ENCODE measurements around the gene LSM4. TPM values are rescaled to one million over a fixed set of nuclear protein-coding genes. Genes with fewer than 3 reads are reported as not detected.
A peak's percentile ranks its signal among the peaks of the same experiment; 100 is the strongest.

The LSM4 gene
- total RNA-seq, 4 donors from 2014 or later = 122 to 294 (median 193) TPM

DNA sequence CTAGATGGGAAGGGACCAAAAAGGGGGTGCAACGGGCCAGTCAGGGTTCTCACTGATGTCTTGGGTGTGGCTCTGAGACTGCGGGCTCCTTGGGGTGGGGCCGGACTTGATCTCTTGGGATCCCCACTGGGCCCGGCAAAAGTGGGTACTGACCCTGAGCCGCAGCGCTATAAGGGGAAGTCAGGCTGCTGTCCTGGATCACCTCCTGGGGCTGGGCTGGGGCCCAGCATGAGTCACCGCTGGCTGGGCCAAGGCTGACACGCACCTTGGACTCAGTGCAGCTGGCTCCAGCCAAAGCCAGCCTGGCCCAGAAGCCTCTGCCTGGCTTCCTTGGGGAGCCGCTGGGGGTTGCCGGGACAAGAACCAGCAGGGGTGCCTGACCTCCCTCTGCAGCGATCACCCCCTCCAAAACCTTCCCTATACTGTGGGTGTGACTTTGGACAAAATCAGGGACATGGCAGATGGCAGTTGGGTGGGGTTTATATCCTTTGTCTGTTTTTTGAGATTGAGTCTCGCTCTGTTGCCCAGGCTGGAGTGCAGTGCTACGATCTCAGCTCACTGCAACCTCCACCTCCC is 48.0 kb downstream of the LSM4 start:
- intact Hi-C loops (cut with DNase I; ENCODE audit: low total_unique reads) (loop anchor here (1.0 to 5.0 kb wide), 5 partner anchors 48 to 247 kb away; partner anchors contain the start of genes ELL, LSM4 and RAB3A), in situ Hi-C loops (cut with MboI; ENCODE audit: low sequenced_read_pairs in 4 of 4) (loop anchor here (5.0 to 25.0 kb wide), 3 partner anchors 47 to 137 kb away; partner anchors contain the start of genes LSM4 (in 2 of the 4) and SSBP4 (in 2 of the 4))
- Histone ChIP-seq H3K27me3 (no peaks in the 10 kb centered on the region), H3K27ac (peak overlapping the region; percentile 84 to 99 (median 92)), H3K36me3 (peaks cover 0 to 4% of the 10 kb centered on the region in 2 donors), H3K9me3 (no peaks in the 10 kb centered on the region), H3K4me3 (peak overlapping the region in 1 of 4 donors; percentile 17), H3K4me1 (peaks cover 40 to 57% of the 10 kb centered on the region in 2 donors)
- ATAC-seq = peak; percentile 72 to 77
- TF ChIP-seq, protein P1, sequence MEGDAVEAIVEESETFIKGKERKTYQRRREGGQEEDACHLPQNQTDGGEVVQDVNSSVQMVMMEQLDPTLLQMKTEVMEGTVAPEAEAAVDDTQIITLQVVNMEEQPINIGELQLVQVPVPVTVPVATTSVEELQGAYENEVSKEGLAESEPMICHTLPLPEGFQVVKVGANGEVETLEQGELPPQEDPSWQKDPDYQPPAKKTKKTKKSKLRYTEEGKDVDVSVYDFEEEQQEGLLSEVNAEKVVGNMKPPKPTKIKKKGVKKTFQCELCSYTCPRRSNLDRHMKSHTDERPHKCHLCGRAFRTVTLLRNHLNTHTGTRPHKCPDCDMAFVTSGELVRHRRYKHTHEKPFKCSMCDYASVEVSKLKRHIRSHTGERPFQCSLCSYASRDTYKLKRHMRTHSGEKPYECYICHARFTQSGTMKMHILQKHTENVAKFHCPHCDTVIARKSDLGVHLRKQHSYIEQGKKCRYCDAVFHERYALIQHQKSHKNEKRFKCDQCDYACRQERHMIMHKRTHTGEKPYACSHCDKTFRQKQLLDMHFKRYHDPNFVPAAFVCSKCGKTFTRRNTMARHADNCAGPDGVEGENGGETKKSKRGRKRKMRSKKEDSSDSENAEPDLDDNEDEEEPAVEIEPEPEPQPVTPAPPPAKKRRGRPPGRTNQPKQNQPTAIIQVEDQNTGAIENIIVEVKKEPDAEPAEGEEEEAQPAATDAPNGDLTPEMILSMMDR (IDR thresholded peaks at IDR 0.05 in 4 of 5, conservative IDR thresholded peaks at IDR 0.05 in 1 of 5) = peak in 3 of 5 experiments; percentile 14 to 32 (median 21)
- TF ChIP-seq POLR2A (IDR thresholded peaks at IDR 0.05) = no peak
- peak; percentile 82 to 94 for DNase-seq

DNA sequence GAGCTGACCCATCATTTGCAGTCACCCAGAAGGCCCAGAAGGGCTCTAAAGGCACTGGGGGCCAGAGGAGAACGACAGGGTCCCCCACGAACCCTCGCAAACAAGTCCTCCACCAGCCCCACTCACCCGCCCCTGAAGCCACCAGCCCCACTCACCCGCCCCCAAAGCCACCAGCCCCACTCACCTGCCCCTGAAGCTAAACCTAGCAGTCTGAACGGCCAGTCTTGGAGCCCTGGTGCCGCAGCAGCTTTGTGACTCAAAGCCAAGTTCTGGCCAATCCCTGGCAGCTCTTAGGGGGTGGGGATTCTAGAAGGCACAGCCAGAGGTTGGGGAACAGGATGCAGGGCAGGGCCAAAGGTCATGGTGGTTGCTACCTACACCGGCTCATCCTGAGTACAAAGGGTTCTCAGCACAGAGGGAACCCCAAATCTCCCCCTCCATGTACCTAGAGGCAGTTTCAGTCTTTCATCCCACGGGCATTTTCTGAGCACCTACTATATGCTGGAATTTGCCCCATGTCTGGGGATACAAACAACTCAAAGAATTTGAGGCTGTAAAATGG is 48.6 kb downstream of the LSM4 start, which contains the start of gene IQCN:
Gene IQCN (minus strand): TSS at position 234 of the 562 bp plus-strand sequence. CDS start 4,974 bp downstream, outside the sequence.
- Histone ChIP-seq H3K4me1 (peaks cover 40 to 57% of the 10 kb centered on the region in 2 donors), H3K27me3 (no peaks in the 10 kb centered on the region), H3K27ac (peak within 1 kb of the TSS; percentile 84 to 99 (median 92)), H3K4me3 (peak within 1 kb of the TSS in 1 of 4 donors; percentile 17), H3K9me3 (no peaks in the 10 kb centered on the region), H3K36me3 (peaks cover 0 to 4% of the 10 kb centered on the region in 2 donors)
- intact Hi-C loops (cut with DNase I; ENCODE audit: low total_unique reads) (loop anchor here (2.0 kb wide), 1 partner anchor 69 kb away; the partner anchor contains the start of gene RAB3A), in situ Hi-C loops (cut with MboI; ENCODE audit: low sequenced_read_pairs in 4 of 4) (loop anchor here in 2 of 4 donors (25.0 kb wide), 1 partner anchor 138 kb away; the partner anchor contains the start of gene SSBP4 (in 2 of the 2))
- DNase-seq = peak in 1 of 2 donors; percentile 65
- no peak for TF ChIP-seq POLR2A (IDR thresholded peaks at IDR 0.05)
- peak; percentile 10 to 25 for ATAC-seq

DNA sequence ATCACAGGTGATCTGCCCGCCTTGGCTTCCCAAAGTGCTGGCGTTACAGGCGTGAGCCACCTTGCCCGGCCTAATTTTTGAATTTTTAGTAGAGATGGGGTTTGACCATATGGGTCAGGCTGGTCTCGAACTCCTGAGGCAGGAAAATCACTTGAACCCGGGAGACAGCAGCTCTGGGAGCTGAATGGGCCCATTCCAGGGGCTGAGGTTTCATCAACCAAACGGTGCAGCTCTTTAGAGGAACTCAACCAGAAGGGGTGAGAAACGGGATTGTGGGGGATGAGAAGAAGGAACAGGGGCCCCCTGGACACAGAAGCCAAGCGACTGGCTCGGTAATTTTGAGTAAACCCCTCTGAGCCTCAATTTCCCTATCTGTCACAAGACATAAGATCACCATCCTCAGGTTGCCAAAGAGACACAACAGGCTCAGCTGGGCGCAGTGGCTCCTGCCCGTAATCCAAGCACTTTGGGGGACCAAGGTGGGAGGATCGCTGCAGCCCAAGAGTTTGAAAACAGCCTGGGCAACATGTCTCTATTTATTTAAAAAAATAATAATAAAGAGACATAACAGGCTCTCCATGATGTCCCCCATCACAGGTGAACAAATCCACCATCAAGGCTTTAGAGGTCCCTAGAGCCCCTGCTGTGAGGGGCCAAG is 49.2 kb downstream of the LSM4 start:
- Histone ChIP-seq H3K27me3 (no peaks in the 10 kb centered on the region), H3K9me3 (no peaks in the 10 kb centered on the region), H3K36me3 (peaks cover 0 to 4% of the 10 kb centered on the region in 2 donors), H3K4me3 (no peak overlapping the region), H3K27ac (peak overlapping the region; percentile 84 to 99 (median 92)), H3K4me1 (peaks cover 34 to 51% of the 10 kb centered on the region in 2 donors)
- no peak for ATAC-seq
- in situ Hi-C loops (cut with MboI; ENCODE audit: low sequenced_read_pairs in 4 of 4) (loop anchor here in 2 of 4 donors (25.0 kb wide), 1 partner anchor 139 kb away; the partner anchor contains the start of gene SSBP4 (in 2 of the 2)), intact Hi-C loops (cut with DNase I; ENCODE audit: low total_unique reads) (loop anchor here (2.0 kb wide), 1 partner anchor 69 kb away; the partner anchor contains the start of gene RAB3A)
- TF ChIP-seq, protein P1 (IDR thresholded peaks at IDR 0.05 in 4 of 5, conservative IDR thresholded peaks at IDR 0.05 in 1 of 5) = no peak
- TF ChIP-seq POLR2A (IDR thresholded peaks at IDR 0.05) = no peak
- no peak for DNase-seq

DNA sequence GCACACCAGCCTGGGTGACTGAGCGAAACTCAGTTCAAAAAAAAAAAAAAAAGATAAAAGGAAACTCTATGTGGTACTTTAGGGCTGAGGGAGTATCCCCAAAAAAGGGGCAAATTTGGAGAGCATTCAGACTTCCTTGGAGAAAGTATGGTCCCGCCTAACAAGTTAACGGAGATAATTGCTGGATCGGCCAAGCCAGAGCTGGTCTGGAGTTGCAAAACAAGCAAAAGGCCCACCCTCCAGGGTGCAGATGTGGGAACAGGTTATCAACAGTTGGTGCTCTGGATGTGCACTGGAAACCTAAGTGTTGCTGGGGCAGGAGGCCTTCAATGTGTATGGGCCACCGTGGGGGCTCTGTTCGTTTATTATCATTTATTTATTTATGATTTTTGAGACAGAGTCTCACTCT is 51.4 kb downstream of the LSM4 start:
- H3K36me3 ChIP-seq = no peaks in the 10 kb centered on the region
- DNase-seq = no peak
- H3K4me3 ChIP-seq = no peak overlapping the region
- TF ChIP-seq, protein P1 (IDR thresholded peaks at IDR 0.05 in 4 of 5, conservative IDR thresholded peaks at IDR 0.05 in 1 of 5) = no peak
- TF ChIP-seq POLR2A (IDR thresholded peaks at IDR 0.05) = no peak
- peaks cover 26 to 32% of the 10 kb centered on the region in 2 donors for H3K4me1 ChIP-seq
- in situ Hi-C loops (cut with MboI; ENCODE audit: low sequenced_read_pairs in 4 of 4) = loop anchor here in 2 of 4 donors (25.0 kb wide), 1 partner anchor 141 kb away; the partner anchor contains the start of gene SSBP4 (in 2 of the 2)
- H3K27ac ChIP-seq = no peak overlapping the region
- H3K27me3 ChIP-seq = no peaks in the 10 kb centered on the region
- intact Hi-C loops (cut with DNase I; ENCODE audit: low total_unique reads) = no loop called here
- ATAC-seq = no peak
- H3K9me3 ChIP-seq = no peaks in the 10 kb centered on the region

Data from gastrocnemius medialis (tissue), 4 donors.